Measurements from ENCODE around the gene SSBP1.
A peak's percentile ranks its signal among the peaks of the same experiment; 100 is the strongest.
"Not testable (repeated sequence)": the region's sequence is repeated elsewhere in the genome, so short reads cannot be mapped to it uniquely, and the experiment has no call there.

Gene SSBP1

GRCh38 chr7:141737836-141738591 is at the start of gene SSBP1:
TSS of gene SSBP1 (plus strand) at chr7:141738358. CDS start at chr7:141739167, 809 bp downstream.
- peak; percentile 94 for DNase-seq

DNA sequence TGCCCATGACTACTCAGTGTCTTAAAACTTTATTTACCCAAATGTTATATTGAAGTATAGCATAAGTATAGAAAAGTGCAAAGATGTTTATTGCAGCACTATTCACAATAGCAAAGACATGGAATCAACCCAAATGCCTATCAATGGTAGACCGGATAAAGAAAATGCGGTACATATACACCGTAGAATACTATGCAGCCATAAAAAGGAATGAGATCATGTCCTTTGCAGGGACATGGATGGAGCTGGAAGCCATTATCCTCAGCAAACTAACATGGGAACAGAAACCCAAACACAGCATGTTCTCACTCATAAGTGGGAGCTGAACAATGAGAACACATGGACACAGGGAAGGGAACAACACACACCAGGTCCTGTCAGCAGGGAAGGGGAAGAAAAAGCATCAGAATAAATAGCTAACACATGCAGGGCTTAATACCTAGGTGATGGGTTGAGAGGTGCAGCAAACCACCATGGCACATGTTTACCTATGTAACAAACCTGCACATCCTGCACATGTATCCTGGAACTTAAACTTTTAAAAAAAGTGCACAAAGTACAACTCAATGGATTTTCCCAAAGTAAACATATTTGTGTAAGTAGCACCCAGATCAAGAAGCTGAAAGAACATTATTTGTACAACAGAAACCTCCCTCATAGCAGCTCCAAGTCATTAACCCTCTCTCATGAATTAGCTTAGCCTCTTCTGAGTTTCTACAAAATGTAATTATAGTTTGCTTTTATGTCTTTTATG is 48.9 kb upstream of the SSBP1 start:
- DNase-seq, result not testable (repeated sequence)

- no peak for DNase-seq
These were observed 46.6 kb upstream of the SSBP1 start for GRCh38 chr7:141691540-141691939.

GRCh38 chr7:141691961-141692360 is 46.2 kb upstream of the SSBP1 start:
- no peak for DNase-seq

DNA sequence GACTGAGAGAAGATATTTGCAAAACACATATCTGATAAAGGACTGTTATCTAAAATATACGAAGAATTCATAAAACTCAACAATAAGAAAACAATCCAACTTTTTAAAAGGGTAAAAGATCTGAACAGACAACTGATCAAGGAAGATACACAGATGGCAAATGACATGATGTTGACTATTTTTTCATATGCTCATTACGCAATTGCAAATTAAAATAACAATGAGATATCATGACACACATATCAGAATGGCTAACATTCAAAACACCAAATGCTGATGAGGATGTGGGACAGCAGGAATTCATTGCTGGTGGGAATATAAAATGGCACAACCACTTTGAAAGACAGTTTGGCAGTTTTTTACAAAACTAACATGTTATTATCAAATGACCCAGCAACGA is 45.1 kb upstream of the SSBP1 start:
- no peak for DNase-seq

GRCh38 chr7:141695803-141696289 is 42.3 kb upstream of the SSBP1 start:
- no peak for DNase-seq

DNA sequence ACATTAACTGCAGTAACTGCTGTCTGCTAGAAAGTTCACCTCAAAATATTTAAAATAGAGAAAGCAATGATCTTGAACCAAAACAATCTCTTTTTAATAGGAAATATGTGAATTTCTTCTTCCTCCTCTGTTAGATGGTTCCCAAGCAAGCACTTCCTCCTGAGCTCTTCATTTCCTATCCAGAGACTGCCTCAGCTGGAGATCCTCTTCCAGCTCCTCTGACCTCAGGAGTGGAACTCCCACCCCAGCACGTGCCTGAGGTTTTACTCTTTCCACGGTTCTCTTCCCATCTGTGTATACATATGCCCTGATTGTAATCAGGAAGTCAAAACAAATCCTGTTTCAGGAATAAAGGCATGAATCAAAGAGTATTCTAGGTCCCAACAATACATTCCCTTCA is 41.8 kb upstream of the SSBP1 start:
- no peak for DNase-seq

GRCh38 chr7:141697211-141697871 is 40.8 kb upstream of the SSBP1 start:
- DNase-seq, result no peak

DNA sequence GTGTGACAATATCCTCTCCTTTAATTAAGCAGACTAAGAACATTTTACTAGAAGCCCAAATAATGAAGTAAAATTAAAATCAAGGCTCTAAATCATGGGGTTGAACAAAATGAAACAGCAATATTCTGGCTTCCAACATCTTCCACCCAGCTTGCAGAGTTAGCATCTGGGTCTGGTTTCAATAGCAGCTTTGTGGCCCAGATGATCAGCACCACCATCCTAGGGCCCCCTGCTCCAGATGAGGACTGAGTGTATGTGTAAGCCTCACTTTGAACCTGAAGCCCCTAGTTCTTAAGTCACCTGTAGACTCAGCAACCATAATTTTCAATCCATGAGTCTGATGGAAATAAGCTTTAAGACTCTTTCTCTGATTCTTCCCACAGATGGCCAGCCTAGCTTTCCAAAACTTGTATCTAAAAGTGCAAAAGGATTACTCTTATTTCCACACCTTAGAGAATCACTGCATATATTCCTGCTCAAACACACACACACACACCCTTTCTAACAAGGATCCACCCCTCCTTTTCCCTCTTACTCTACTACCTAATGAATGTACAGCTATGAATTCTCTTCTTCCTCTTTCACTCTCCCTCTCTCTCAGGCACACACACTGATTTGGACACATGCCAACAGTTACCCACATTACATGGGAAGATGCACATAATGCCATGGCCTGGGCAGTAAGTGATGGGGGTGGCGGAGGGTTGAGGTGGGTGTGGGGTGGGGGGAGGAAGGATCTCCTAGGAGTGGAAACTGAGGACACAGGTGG is 39.7 kb upstream of the SSBP1 start:
- DNase-seq, result no peak

- DNase-seq, result no peak
These were observed 38.3 kb upstream of the SSBP1 start for GRCh38 chr7:141699860-141700259.

- no peak for DNase-seq
These were observed 37.8 kb upstream of the SSBP1 start for GRCh38 chr7:141700296-141700847.

DNA sequence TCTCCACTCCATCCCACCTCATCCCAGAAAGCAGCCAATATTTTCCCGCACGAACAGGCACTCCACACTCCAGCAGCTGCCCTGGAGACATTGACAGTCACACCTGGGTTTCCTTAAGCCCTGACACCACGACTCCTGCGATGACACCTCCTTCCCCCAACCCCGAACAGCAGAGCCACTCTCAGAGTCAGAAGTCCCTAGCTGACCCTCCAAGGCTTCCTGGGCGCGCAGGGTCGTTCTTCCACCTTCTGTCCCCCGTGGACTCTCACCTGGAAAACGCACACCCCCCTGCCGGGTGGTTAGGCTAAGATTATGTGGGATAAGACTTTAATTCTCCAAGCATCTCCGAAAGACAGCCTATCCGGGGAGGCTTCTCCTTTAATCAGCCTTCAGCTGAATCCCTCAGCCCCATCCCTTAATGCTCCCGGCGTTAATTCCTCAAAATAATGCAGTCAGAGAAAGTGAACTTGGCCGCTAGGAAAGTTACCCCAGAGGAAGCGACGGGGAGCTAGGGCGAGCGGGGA is 37.2 kb upstream of the SSBP1 start:
- DNase-seq, result no peak

DNA sequence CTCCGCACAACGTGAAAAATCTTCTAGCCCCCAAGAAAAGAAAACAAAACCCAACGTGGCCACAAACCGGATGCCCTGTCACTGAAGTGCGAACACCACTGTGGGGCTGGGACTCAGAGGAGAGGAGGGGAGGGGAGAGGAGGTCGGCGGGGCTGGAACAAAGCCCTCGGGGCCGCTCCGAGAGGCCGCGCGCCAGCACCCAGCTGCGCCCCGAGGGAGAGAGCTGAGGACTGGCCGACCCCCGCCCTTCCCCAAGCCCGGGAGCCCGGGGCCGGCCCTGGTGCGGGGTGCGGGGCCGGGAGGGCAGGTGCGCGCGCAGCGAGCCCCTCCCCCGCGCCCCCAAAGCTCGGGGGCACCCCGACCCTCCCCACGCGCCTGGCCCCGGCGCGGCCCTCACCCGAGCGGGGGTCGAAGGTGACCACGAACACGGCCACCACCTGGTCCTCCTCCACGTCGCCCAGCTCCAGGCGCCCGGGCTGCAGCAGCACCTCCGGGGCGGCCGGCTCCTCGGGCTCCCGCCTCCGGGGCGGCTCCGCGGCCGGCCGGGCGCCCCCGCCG is 36.6 kb upstream of the SSBP1 start:
- peak; percentile 39 for DNase-seq

GRCh38 chr7:141702047-141702567 is 36.1 kb upstream of the SSBP1 start, which contains the start of gene DENND11:
TSS of gene DENND11 (minus strand) at chr7:141702166. CDS start at chr7:141702153, 13 bp downstream.
- DNase-seq, result peak; percentile 23

GRCh38 chr7:141702892-141703291 is 35.3 kb upstream of the SSBP1 start:
- no peak for DNase-seq

DNA sequence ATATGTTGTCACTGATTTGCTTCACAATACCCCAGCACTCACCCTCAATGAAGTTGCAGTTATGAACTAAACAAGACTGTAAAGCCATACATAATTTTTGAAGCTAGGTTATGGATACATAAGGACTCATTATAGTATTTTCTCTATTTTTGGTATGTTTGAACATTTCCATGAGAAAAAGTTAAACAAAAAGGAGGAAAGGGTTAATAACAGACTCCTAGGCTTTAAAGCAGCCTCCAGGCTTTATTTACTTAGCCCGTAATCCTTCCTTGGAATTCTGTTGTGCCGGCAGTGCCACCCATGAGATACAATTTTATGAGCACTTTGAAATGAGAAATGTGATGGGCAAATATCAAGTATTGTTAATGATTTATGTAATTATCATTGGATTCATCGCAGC is 34.0 kb upstream of the SSBP1 start:
- no peak for DNase-seq

DNA sequence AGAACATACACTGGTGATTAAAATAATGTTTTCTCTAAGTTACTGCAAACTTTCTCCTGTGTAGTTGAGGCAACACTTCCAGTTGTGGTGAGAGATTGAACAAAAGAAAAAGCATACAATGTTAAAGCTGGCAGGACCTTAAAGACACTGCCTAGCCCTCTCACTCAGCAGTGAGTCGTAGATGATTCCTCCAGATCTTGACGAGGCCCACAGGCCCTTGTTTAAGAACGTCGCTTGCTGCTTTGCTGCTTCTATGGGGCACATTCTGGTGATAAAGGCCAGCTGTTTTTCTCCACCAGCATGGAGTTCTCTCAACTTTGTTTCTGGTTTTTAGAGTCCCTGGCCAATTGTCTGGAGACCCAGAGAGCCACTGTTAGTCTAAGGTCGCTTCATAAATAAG is 33.4 kb upstream of the SSBP1 start:
- DNase-seq, result no peak

- DNase-seq, result no peak
These were observed 31.7 kb upstream of the SSBP1 start for GRCh38 chr7:141706239-141707064.

- no peak for DNase-seq
These were observed 29.8 kb upstream of the SSBP1 start, which contains the start of gene WEE2 for GRCh38 chr7:141708351-141708750. TSS of gene WEE2 (plus strand) at chr7:141708353. CDS start at chr7:141708759, 406 bp downstream.

- DNase-seq, result no peak
These were observed 28.8 kb upstream of the SSBP1 start for GRCh38 chr7:141709318-141709717.

Data from NCI-H1436 (cell line).